GM21528 (cell line): ENCODE results near the gene TUBGCP5.
"Not testable (repeated sequence)": the region's sequence is repeated elsewhere in the genome, so short reads cannot be mapped to it uniquely, and the experiment has no call there.

ENCODE experiments used
- ATAC-seq: cut with Tn5 transposase; IDR thresholded peaks from one replicate; pipeline ENCODE4 v1.9.1; 2021; ENCODE audit warnings: mild to moderate bottlenecking, moderate library complexity; ENCODE audit not compliant: unreplicated experiment, low FRiP score

The TUBGCP5 gene

GRCh38 chr15:23039143-23039916 is at the start of gene TUBGCP5:
TSS of gene TUBGCP5 (minus strand) at chr15:23039569. CDS start at chr15:23039543, 26 bp downstream.
- peak; percentile 95 for ATAC-seq

DNA sequence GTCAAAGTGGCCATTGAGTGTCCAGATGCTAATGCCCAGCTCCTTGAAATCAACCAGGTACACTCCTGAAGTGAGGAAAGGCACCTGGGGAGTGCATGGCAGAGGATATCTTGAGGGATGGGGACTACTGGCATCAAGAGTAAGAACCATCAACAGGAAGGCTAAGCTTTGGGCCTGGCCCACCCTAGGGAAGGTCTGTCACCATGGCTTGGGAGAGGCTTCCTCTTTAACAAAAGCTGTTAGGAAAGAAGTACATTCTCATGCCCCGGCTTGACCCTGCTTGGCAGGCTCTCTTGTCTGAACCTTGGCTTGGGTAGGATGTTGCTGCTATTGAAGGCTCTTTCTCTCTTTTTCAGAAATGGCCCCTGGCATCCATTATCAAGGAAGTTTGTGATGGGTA is 43.7 kb upstream of the TUBGCP5 start:
- ATAC-seq: no peak

DNA sequence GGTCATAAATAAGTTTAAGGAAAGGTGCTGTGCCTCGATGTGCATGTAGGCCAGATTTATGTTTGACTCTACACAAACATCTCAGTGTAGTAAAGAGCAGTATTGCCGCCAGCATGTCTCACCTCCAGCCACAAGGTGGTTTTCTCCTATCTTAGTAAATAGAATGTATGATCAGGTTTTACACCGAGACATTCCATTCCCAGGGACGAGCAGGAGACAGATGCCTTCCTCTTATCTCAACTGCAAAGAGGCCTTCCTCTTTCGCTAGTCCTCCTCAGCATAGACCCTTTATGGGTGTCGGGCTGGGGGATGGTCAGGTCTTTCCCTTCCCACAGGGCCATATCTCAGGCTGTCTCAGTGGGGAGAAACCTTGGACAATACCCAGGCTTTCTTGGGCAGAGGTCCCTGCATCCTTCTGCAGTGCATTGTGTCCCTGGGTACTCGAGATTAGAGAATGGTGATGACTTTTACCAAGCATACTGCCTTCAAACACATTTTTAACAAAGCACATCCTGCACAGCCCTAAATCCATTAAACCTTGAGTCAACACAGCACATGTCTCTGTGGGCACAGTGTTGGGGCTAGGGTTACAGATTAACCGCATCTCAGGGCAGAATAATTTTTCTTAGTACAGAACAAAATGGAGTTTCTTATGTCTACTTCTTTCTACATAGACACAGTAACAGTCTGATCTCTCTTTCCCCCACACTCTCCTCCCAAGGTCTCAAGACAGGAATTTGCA is 42.8 kb upstream of the TUBGCP5 start:
- not testable (repeated sequence) for ATAC-seq

- ATAC-seq: no peak
These were observed 41.9 kb upstream of the TUBGCP5 start for GRCh38 chr15:23081271-23081670.

- no peak for ATAC-seq
These were observed 40.4 kb upstream of the TUBGCP5 start for GRCh38 chr15:23079766-23080165.

DNA sequence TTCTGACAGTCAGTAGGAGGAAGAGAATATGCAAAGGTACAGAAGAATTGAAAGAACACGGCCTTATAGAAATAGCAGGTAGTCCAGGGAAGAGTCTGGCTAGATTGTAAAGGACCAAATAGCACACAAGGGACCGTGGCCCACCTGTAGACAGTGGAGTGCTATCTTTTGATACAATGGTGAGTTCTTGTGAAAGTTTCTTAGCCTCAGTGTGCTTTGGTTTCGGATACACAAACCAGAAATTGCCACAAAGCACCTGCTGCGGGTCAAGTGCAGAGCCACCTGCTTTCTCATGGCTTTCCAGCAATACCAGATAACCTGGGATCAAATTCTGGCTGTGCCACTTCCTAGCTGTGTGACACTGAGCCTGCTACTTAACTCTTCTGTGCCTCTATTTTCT is 36.6 kb upstream of the TUBGCP5 start:
- no peak for ATAC-seq

DNA sequence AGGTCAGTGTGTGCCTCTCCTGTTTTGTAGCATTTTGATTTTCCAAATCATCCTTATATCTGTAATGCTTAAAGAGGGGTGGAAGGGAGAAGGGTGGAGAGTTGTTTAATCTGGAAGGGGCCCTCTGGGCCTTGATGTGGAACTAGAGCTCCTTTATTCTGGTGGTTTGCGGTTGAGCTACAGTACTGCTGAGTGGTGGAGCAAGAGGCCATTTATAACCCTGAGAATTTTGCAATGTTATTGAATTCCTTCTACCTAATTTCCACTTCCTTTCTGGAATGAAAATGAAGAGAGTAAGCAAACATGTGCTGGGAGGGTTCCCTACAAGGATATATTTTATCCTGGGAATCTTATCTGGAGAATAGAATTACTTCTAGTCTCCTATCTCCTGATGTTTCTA is 35.3 kb upstream of the TUBGCP5 start:
- ATAC-seq: no peak

GRCh38 chr15:23073890-23074646 is 34.7 kb upstream of the TUBGCP5 start:
- ATAC-seq: no peak

- no peak for ATAC-seq
These were observed 33.3 kb upstream of the TUBGCP5 start for GRCh38 chr15:23072633-23073032.

GRCh38 chr15:23069496-23070166 is 30.3 kb upstream of the TUBGCP5 start:
- no peak for ATAC-seq

GRCh38 chr15:23067416-23067815 is 28.0 kb upstream of the TUBGCP5 start:
- ATAC-seq: no peak

- no peak for ATAC-seq
These were observed 26.5 kb upstream of the TUBGCP5 start for GRCh38 chr15:23065836-23066235.

DNA sequence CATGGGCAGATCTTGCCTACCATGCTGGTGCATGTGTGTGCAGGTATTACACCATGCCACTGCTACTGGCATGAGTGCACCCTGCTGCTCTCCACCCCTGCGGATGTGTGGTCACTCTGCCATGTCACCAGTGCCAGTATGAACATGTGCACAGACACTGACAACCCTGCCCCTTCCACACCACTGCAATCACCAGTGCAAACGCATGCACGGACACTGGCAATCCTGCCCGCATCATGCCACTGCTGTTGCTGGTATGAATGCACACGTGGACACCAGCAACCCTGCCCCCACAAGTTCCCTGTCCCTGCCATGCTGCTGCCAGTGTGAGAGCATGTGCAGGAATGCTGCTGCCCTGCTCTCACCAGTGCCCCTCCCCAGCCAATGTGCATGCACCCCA is 24.8 kb upstream of the TUBGCP5 start:
- no peak for ATAC-seq

GRCh38 chr15:23057707-23058106 is 18.3 kb upstream of the TUBGCP5 start:
- ATAC-seq: no peak

GRCh38 chr15:23055316-23055715 is 15.9 kb upstream of the TUBGCP5 start:
- ATAC-seq: no peak

- ATAC-seq: no peak
These were observed 13.2 kb upstream of the TUBGCP5 start for GRCh38 chr15:23052522-23052921.

- no peak for ATAC-seq
These were observed 11.3 kb upstream of the TUBGCP5 start for GRCh38 chr15:23050708-23051107.

DNA sequence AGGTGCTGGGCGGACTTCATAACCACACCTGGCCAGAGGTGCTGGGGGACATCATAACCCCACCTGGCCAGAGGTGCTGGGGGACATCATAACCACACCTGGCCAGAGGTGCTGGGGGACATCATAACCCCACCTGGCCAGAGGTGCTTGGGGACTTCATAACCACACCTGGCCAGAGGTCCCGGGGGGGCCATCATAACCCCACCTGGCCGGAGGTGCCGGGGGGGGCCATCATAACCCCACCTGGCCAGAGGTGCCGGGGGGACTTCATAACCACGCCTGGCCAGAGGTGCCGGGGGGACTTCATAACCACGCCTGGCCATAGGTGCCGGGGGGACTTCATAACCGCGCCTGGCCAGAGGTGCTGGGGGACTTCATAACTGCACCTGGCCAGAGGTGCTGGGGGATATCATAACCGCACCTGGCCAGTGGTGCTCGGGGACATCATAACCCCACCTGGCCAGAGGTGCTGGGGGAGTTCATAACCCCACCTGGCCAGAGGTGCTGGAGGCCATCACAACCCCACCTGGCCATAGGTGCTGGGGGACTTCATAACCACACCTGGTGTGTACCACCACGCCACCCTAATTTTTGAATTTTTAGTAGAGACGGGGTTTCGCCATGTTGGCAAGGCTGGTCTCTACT is 10.7 kb upstream of the TUBGCP5 start:
- no peak for ATAC-seq

DNA sequence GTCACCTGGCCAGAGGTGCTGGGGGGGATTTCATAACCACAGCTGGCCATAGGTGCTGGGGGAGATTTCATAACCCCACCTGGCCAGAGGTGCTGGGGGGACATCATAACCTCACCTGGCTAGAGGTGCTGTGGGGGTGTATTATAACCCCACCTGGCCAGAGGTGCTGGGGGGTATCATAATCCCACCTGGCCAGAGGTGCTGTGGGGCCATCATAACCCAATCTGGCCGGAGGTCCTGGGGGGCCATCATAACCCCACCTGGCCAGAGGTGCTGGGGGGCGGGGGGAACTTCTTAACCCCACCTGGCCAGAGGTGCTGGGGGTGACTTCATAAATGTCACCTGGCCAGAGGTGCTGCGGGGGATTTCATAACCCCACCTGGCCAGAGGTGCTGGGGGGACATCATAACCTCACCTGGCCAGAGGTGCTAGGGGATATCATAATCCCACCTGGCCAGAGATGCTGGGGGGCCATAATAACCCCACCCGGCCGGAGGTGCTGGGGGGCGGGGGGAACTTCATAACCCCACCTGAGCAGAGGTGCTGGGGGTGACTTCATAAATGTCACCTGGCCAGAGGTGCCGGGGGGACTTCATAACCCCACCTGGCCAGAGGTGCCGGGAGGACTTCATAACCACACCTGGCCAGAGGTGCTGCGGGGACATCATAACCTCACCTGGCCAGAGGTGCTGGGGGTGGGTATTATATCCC is 9.4 kb upstream of the TUBGCP5 start:
- not testable (repeated sequence) for ATAC-seq
